SU-DHL-6 (cell line): ENCODE data around the gene CAPSL.

Experiments
- H2AFZ ChIP-seq: fragments of 200-600 bp; sonication (generic); 2 replicates; pipeline ENCODE4 v1.6.1; 2014; ENCODE audit warnings: low read depth, mild to moderate bottlenecking, moderate library complexity, mixed read lengths, antibody characterized with exemption, low read length; ENCODE audit not compliant: severe bottlenecking
- H3F3A ChIP-seq: fragments of 200-600 bp; shearing (Covaris generic); 2 replicates; pipeline ENCODE4 v1.6.0; 2016; ENCODE audit warnings: antibody characterized with exemption, mild to moderate bottlenecking; ENCODE audit not compliant: insufficient read depth
- H3K27ac ChIP-seq: fragments of 200-600 bp; sonication (generic); 2 replicates; pipeline ENCODE4 v1.5.1; 2016; ENCODE audit warnings: low read depth, mild to moderate bottlenecking, low read length, moderate library complexity, mixed read lengths
- H3K27me3 ChIP-seq: fragments of 200-600 bp; sonication (generic), shearing (Covaris generic); 2 replicates; pipeline ENCODE4 v1.6.0; 2014; ENCODE audit warnings: mild to moderate bottlenecking, low read length
- H3K36me3 ChIP-seq: fragments of 200-600 bp; sonication (generic); 2 replicates; pipeline ENCODE4 v1.6.1; 2014; ENCODE audit warnings: mild to moderate bottlenecking, low read length, mixed read lengths
- H3K4me2 ChIP-seq: fragments of 300-600, 200-600 bp; shearing (Covaris generic), sonication (generic); 2 replicates; pipeline ENCODE4 v1.6.0; 2014; ENCODE audit warnings: low read length, low read depth, mild to moderate bottlenecking; ENCODE audit not compliant: poor library complexity, severe bottlenecking
- H3K4me3 ChIP-seq: fragments of 200-600 bp; sonication (generic); 2 replicates; pipeline ENCODE4 v1.5.1; 2014; ENCODE audit warnings: antibody characterized with exemption, low read length, mild to moderate bottlenecking, mixed read lengths; ENCODE audit not compliant: insufficient read depth, poor library complexity, severe bottlenecking
- H3K79me2 ChIP-seq: fragments of 200-600 bp; sonication (generic); 2 replicates; pipeline ENCODE4 v1.6.1; 2014; ENCODE audit warnings: mild to moderate bottlenecking, low read length, moderate library complexity; ENCODE audit not compliant: insufficient read depth
- H3K9ac ChIP-seq: fragments of 200-600 bp; sonication (generic); 2 replicates; pipeline ENCODE4 v1.7.0; 2014; ENCODE audit warnings: mild to moderate bottlenecking, low read length
- H3K9me2 ChIP-seq: fragments of 200-600 bp; sonication (generic); replicated peaks from 2 replicates; pipeline ENCODE4 v1.6.1; 2014; ENCODE audit warnings: low read length; ENCODE audit not compliant: insufficient read depth
- H3K9me3 ChIP-seq: fragments of 200-600 bp; sonication (generic); 2 replicates; pipeline ENCODE4 v1.6.1; 2014; ENCODE audit warnings: low read length, mixed read lengths; ENCODE audit not compliant: insufficient read depth
- H4K20me1 ChIP-seq: fragments of 200-600 bp; sonication (generic); 2 replicates; pipeline ENCODE4 v1.6.1; 2014; ENCODE audit warnings: low read depth, mild to moderate bottlenecking, antibody characterized with exemption, low read length, moderate library complexity, mixed read lengths
- CTCF ChIP-seq: fragments of 200-600 bp; sonication (generic); IDR thresholded peaks from one replicate; pipeline ENCODE4 v1.5.1; 2017; ENCODE audit warnings: antibody characterized with exemption, mild to moderate bottlenecking, low read length, moderate library complexity; ENCODE audit not compliant: insufficient read depth, poor library complexity, severe bottlenecking
- EZH2phosphoT487 ChIP-seq: fragments of 200-600 bp; sonication (generic), shearing (Covaris generic); conservative IDR thresholded peaks from 2 replicates; pipeline ENCODE4 v1.6.1; 2018; ENCODE audit warnings: mild to moderate bottlenecking, antibody characterized with exemption, low read length, moderate library complexity, mixed read lengths

CAPSL gene

GRCh38 chr5:35880156-35880555, 58.3 kb downstream of the CAPSL start:
- no peaks in the 10 kb centered on the region for H3K27me3 ChIP-seq

GRCh38 chr5:35879649-35880048, 58.8 kb downstream of the CAPSL start:
- no peak overlapping the region for H3K9ac ChIP-seq

More at GRCh38 chr5:35880156-35880555, 58.3 kb downstream of the CAPSL start:
- no peaks in the 10 kb centered on the region; the same call in 1 of the 2 replicates for H3K9me2 ChIP-seq
- H3K79me2 ChIP-seq = no peaks in the 10 kb centered on the region
- H3K36me3 ChIP-seq = no peaks in the 10 kb centered on the region
- no peak overlapping the region for H3K4me2 ChIP-seq
- H4K20me1 ChIP-seq = no peaks in the 10 kb centered on the region
- no peaks in the 10 kb centered on the region for H3F3A ChIP-seq
- H3K4me3 ChIP-seq = no peak overlapping the region
- H3K9ac ChIP-seq = no peak overlapping the region
- no peaks in the 10 kb centered on the region for H3K9me3 ChIP-seq
- TF ChIP-seq CTCF (no peak), EZH2phosphoT487 (no peak)
- H2AFZ ChIP-seq = no peak overlapping the region
- H3K27ac ChIP-seq = no peak overlapping the region

GRCh38 chr5:35879096-35879495, 59.3 kb downstream of the CAPSL start:
- no peak overlapping the region for H3K9ac ChIP-seq
- no peaks in the 10 kb centered on the region for H3K27me3 ChIP-seq
- no peak overlapping the region for H3K4me2 ChIP-seq
- no peaks in the 10 kb centered on the region for H3K9me3 ChIP-seq
- H3K36me3 ChIP-seq = no peaks in the 10 kb centered on the region
- H3F3A ChIP-seq = no peaks in the 10 kb centered on the region
- no peak overlapping the region for H3K4me3 ChIP-seq
- no peaks in the 10 kb centered on the region for H4K20me1 ChIP-seq
- TF ChIP-seq EZH2phosphoT487 (no peak), CTCF (no peak)
- no peak overlapping the region for H2AFZ ChIP-seq
- H3K9me2 ChIP-seq = no peaks in the 10 kb centered on the region; the same call in 1 of the 2 replicates
- H3K79me2 ChIP-seq = no peaks in the 10 kb centered on the region
- no peak overlapping the region for H3K27ac ChIP-seq

More at GRCh38 chr5:35879649-35880048, 58.8 kb downstream of the CAPSL start:
- TF ChIP-seq CTCF (no peak), EZH2phosphoT487 (no peak)
- no peaks in the 10 kb centered on the region for H3K9me3 ChIP-seq
- H3K4me3 ChIP-seq = no peak overlapping the region
- H3K27ac ChIP-seq = no peak overlapping the region
- no peaks in the 10 kb centered on the region for H3K79me2 ChIP-seq
- no peaks in the 10 kb centered on the region for H3K36me3 ChIP-seq
- no peak overlapping the region for H3K4me2 ChIP-seq
- no peaks in the 10 kb centered on the region; the same call in 1 of the 2 replicates for H3K9me2 ChIP-seq
- no peaks in the 10 kb centered on the region for H3F3A ChIP-seq
- H3K27me3 ChIP-seq = no peaks in the 10 kb centered on the region
- H2AFZ ChIP-seq = no peak overlapping the region
- H4K20me1 ChIP-seq = no peaks in the 10 kb centered on the region
